H9 (cell line): ENCODE results near the gene OSBPL10. TPM values are rescaled to one million over a fixed set of nuclear protein-coding genes. Genes with fewer than 3 reads are reported as not detected.

Experiments
- DNase-seq: peaks from one replicate; pipeline ENCODE4 v3.0.0-alpha.2; 2017
- H2AFZ ChIP-seq: one replicate; pipeline ENCODE4 v1.6.1; 2013; ENCODE audit warnings: mild to moderate bottlenecking, low read length, control low read depth, moderate library complexity
- H2AK5ac ChIP-seq: 2 replicates; pipeline ENCODE4 v1.6.1; 2013; ENCODE audit warnings: low read length, control low read depth, mixed read lengths; ENCODE audit not compliant: insufficient read length
- H2BK120ac ChIP-seq: one replicate; pipeline ENCODE4 v1.6.1; 2013; ENCODE audit warnings: low read depth, mild to moderate bottlenecking, low read length, control low read depth, inconsistent platforms; ENCODE audit not compliant: poor library complexity, severe bottlenecking
- H2BK12ac ChIP-seq: 2 replicates; pipeline ENCODE4 v1.6.1; 2013; ENCODE audit warnings: low read length, control low read depth, mixed read lengths, low read depth; ENCODE audit not compliant: insufficient read length
- H2BK15ac ChIP-seq: 2 replicates; pipeline ENCODE4 v1.6.1; 2013; ENCODE audit warnings: low read depth, low read length, control low read depth
- H2BK20ac ChIP-seq: one replicate; pipeline ENCODE4 v1.6.1; 2013; ENCODE audit warnings: low read depth, mild to moderate bottlenecking, low read length, control low read depth, inconsistent platforms; ENCODE audit not compliant: poor library complexity, severe bottlenecking
- H2BK5ac ChIP-seq: 2 replicates; pipeline ENCODE4 v1.6.1; 2013; ENCODE audit warnings: low read length, control low read depth, mixed read lengths; ENCODE audit not compliant: insufficient read length
- H3K14ac ChIP-seq: 2 replicates; pipeline ENCODE4 v1.6.1; 2013; ENCODE audit warnings: low read length, control low read depth; ENCODE audit not compliant: insufficient read depth
- H3K18ac ChIP-seq: 2 replicates; pipeline ENCODE4 v1.6.1; 2013; ENCODE audit warnings: low read depth, mild to moderate bottlenecking, mixed read lengths, low read length, control low read depth; ENCODE audit not compliant: insufficient read length
- H3K23ac ChIP-seq: 2 replicates; pipeline ENCODE4 v1.6.1; 2013; ENCODE audit warnings: low read length, control low read depth, mixed read lengths, low read depth; ENCODE audit not compliant: insufficient read length
- H3K23me2 ChIP-seq: 2 replicates; pipeline ENCODE4 v1.6.1; 2013; ENCODE audit warnings: low read depth, mild to moderate bottlenecking, mixed read lengths, low read length, control low read depth; ENCODE audit not compliant: insufficient read length, poor library complexity, severe bottlenecking
- H3K27ac ChIP-seq: 2 replicates; pipeline ENCODE4 v1.5.1; 2013; ENCODE audit warnings: low read length, control low read depth, mixed read lengths, low read depth; ENCODE audit not compliant: insufficient read length
- H3K27me3 ChIP-seq: 2 replicates; pipeline ENCODE4 v1.6.1; 2013; ENCODE audit warnings: low read length, control low read depth, inconsistent platforms; ENCODE audit not compliant: insufficient read depth
- H3K4ac ChIP-seq: 2 replicates; pipeline ENCODE4 v1.6.1; 2013; ENCODE audit warnings: low read depth, mild to moderate bottlenecking, control low read depth, inconsistent platforms, low read length, moderate library complexity
- H3K4me1 ChIP-seq: 2 replicates; pipeline ENCODE4 v1.6.1; 2013; ENCODE audit warnings: low read length, control low read depth, inconsistent platforms; ENCODE audit not compliant: insufficient read depth
- H3K4me2 ChIP-seq: 2 replicates; pipeline ENCODE4 v1.6.1; 2013; ENCODE audit warnings: low read length, control low read depth, mixed read lengths; ENCODE audit not compliant: insufficient read length, insufficient read depth
- H3K56ac ChIP-seq: 2 replicates; pipeline ENCODE4 v1.6.1; 2013; ENCODE audit warnings: low read depth, mild to moderate bottlenecking, mixed read lengths, low read length, control low read depth; ENCODE audit not compliant: insufficient read length
- H3K79me1 ChIP-seq: 2 replicates; pipeline ENCODE4 v1.6.1; 2013; ENCODE audit warnings: low read depth, mild to moderate bottlenecking, moderate library complexity, low read length, control low read depth, inconsistent platforms; ENCODE audit not compliant: insufficient read depth, poor library complexity, severe bottlenecking
- H3K79me2 ChIP-seq: 2 replicates; pipeline ENCODE4 v1.6.1; 2013; ENCODE audit warnings: low read length, control low read depth, inconsistent platforms; ENCODE audit not compliant: insufficient read depth
- H3K9ac ChIP-seq: 2 replicates; pipeline ENCODE4 v1.6.1; 2013; ENCODE audit warnings: low read length, control low read depth, mixed read lengths; ENCODE audit not compliant: insufficient read length; ENCODE audit errors: extremely low read depth
- H3K9me3 ChIP-seq: one replicate; pipeline ENCODE4 v1.6.1; 2013; ENCODE audit warnings: low read depth, low read length, inconsistent platforms; ENCODE audit not compliant: control insufficient read depth
- H3T11ph ChIP-seq: one replicate; pipeline ENCODE4 v1.6.1; 2013; ENCODE audit warnings: mild to moderate bottlenecking, low read length, control low read depth, inconsistent platforms
- H4K20me1 ChIP-seq: one replicate; pipeline ENCODE4 v1.6.1; 2013; ENCODE audit not compliant: control insufficient read depth, insufficient read length, insufficient read depth
- H4K5ac ChIP-seq: 2 replicates; pipeline ENCODE4 v1.6.1; 2013; ENCODE audit warnings: low read depth, mild to moderate bottlenecking, mixed read lengths, low read length, control low read depth; ENCODE audit not compliant: insufficient read length
- H4K8ac ChIP-seq: replicated peaks from 2 replicates; pipeline ENCODE4 v1.6.1; 2013; ENCODE audit warnings: low read length, control low read depth, mixed read lengths, low read depth; ENCODE audit not compliant: insufficient read length
- H4K91ac ChIP-seq: 2 replicates; pipeline ENCODE4 v1.6.1; 2013; ENCODE audit warnings: low read depth, mild to moderate bottlenecking, moderate library complexity, mixed read lengths, low read length, control low read depth; ENCODE audit not compliant: insufficient read length
- H3K27ac Mint-ChIP-seq, 3 experiments: 2 replicates in 2 of 3; 3 replicates in 1 of 3; pipeline ENCODE4 v1.8.0; 2020 to 2021; ENCODE audit warnings: mixed read lengths in 3 of 3, mild to moderate bottlenecking in 1 of 3, moderate library complexity in 1 of 3
- H3K27me3 Mint-ChIP-seq: 2 replicates; pipeline ENCODE4 v1.8.0; 2021; ENCODE audit warnings: low read depth, mild to moderate bottlenecking, moderate library complexity, mixed read lengths
- H3K36me3 Mint-ChIP-seq, 3 experiments: 2 replicates in 2 of 3; 3 replicates in 1 of 3; pipeline ENCODE4 v1.8.0; 2020 to 2021; ENCODE audit warnings: low read depth in 3 of 3, mixed read lengths in 3 of 3; ENCODE audit not compliant: insufficient read depth in 1 of 3
- H3K4me1 Mint-ChIP-seq, 2 experiments: 2 replicates each; pipeline ENCODE4 v1.8.0; 2020; ENCODE audit warnings: mixed read lengths in 2 of 2
- H3K4me3 Mint-ChIP-seq, 2 experiments: 2 replicates in 1 of 2; 3 replicates in 1 of 2; pipeline ENCODE4 v1.8.0; 2020 to 2021; ENCODE audit warnings: mild to moderate bottlenecking in 2 of 2, mixed read lengths in 2 of 2, moderate library complexity in 1 of 2
- H3K9me3 Mint-ChIP-seq, 2 experiments: 2 replicates in 1 of 2; 3 replicates in 1 of 2; pipeline ENCODE4 v1.8.0; 2020; ENCODE audit warnings: mild to moderate bottlenecking in 2 of 2, mixed read lengths in 2 of 2, moderate library complexity in 1 of 2
- WGBS: extraction: QIAGEN DNeasy Blood & Tissue Kit; methylation state at CpG from one replicate; pipeline ENCODE4 v1.1.7; 2013; ENCODE audit warnings: missing lambda C conversion rate, low lambda C conversion rate, mixed read lengths; ENCODE audit not compliant: insufficient read length; ENCODE audit errors: extremely low coverage; 5-methylcytosine and 5-hydroxymethylcytosine counted together
- total RNA-seq: library from RNA; stranded (reverse); gene quantifications from 2 replicates; pipeline ENCODE4 v1.2.1, GENCODE V29; 2021
- TF ChIP-seq, protein P1 (sequence below): fragments of 200-600 bp; sonication (generic); conservative IDR thresholded peaks from 3 replicates; pipeline ENCODE4 v1.8.0; 2021; ENCODE audit warnings: antibody characterized with exemption, mild to moderate bottlenecking

Gene OSBPL10
- total RNA-seq, 1 experiment from 2014 or later, result 42.7 TPM

GRCh38 chr3:31942446-31942845 lies 38.6 kb downstream of the OSBPL10 start:
- H3K4me1 Mint-ChIP-seq, result peaks cover 27 to 30% of the 10 kb centered on the region in 2 experiments
- H3K36me3 Mint-ChIP-seq, result peaks cover 0 to under 1% (median 0%) of the 10 kb centered on the region in 3 experiments; a peak in 1 of 7 replicates
- Histone ChIP-seq H3K14ac (no peak overlapping the region), H3K9me3 (no peaks in the 10 kb centered on the region), H4K20me1 (no peaks in the 10 kb centered on the region), H2BK15ac (no peak overlapping the region), H2AK5ac (no peak overlapping the region), H3K56ac (no peak overlapping the region), H3K4me2 (no peak overlapping the region), H4K91ac (no peak overlapping the region), H3T11ph (no peak overlapping the region), H2AFZ (no peak overlapping the region), H4K8ac (no peak overlapping the region), H2BK12ac (no peak overlapping the region), H3K23ac (no peak overlapping the region), H3K4me1 (peaks cover 18% of the 10 kb centered on the region; the same call in 1 of the 2 replicates), H3K18ac (no peak overlapping the region), H3K79me1 (peaks cover 9% of the 10 kb centered on the region), H2BK120ac (no peak overlapping the region), H3K9ac (no peak overlapping the region), H2BK20ac (no peak overlapping the region), H3K27me3 (no peaks in the 10 kb centered on the region), H3K27ac (no peak overlapping the region), H4K5ac (no peak overlapping the region), H3K79me2 (peaks cover 44% of the 10 kb centered on the region), H2BK5ac (no peak overlapping the region), H3K4ac (no peak overlapping the region), H3K23me2 (no peaks in the 10 kb centered on the region)
- no peak overlapping the region for H3K4me3 Mint-ChIP-seq
- H3K27me3 Mint-ChIP-seq, result no peaks in the 10 kb centered on the region
- TF ChIP-seq, protein P1, sequence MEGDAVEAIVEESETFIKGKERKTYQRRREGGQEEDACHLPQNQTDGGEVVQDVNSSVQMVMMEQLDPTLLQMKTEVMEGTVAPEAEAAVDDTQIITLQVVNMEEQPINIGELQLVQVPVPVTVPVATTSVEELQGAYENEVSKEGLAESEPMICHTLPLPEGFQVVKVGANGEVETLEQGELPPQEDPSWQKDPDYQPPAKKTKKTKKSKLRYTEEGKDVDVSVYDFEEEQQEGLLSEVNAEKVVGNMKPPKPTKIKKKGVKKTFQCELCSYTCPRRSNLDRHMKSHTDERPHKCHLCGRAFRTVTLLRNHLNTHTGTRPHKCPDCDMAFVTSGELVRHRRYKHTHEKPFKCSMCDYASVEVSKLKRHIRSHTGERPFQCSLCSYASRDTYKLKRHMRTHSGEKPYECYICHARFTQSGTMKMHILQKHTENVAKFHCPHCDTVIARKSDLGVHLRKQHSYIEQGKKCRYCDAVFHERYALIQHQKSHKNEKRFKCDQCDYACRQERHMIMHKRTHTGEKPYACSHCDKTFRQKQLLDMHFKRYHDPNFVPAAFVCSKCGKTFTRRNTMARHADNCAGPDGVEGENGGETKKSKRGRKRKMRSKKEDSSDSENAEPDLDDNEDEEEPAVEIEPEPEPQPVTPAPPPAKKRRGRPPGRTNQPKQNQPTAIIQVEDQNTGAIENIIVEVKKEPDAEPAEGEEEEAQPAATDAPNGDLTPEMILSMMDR, result no peak
- no peak overlapping the region for H3K27ac Mint-ChIP-seq
- 0 out of 5 replicates have a peak, but pooled peaks cover 0 to under 1% of the 10 kb centered on the region in 2 experiments for H3K9me3 Mint-ChIP-seq
- WGBS, result no CpG with 5 or more reads among the region's 2 CpGs
- no peak for DNase-seq
